Measurements from ENCODE around the gene EHMT2.

DNA sequence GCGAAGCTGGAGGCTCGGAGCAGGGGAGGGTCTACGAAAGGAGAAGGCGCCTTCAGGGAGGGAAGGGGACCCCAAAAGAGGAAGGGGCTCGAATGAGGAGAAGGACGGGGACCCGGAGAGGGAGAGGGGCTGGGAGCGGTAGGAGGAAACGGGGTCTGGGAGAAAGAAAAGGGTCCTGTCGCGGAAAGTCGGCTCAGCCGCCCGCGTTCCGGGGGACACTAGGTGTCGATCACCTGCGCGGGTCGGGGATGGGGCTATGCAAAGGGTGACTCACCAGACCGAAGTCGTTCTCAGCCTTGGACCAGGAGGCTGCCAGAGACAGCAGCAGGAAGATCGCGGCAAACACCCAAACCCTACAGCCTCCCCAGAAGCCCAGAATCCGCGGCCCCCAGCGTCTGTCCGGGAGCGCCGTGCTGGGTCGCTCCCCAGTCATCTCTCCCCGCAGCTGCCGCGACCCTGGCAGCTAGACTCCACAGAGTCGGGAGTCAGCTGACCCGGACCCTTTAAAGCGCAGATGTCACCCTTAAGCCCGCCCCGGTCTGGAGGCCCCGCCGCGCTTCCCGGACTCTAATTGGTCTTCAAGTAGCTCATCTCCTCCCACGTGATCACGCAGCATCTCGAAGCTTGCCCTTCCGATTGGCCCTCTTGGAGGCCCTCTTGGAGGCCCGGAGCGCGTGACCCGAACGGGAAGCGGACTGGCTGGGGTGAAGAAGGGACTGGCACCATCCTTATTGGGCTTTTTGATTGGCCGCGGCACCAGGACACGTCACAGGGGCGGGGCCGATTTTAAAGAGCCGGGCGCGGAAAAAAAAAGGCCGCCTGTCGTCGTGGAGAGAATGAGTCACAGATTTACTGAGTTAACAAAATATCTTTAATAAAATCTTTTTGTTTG lies 34.9 kb downstream of the EHMT2 start, which contains the start of gene NEU1:
- TF ChIP-seq, protein P1, sequence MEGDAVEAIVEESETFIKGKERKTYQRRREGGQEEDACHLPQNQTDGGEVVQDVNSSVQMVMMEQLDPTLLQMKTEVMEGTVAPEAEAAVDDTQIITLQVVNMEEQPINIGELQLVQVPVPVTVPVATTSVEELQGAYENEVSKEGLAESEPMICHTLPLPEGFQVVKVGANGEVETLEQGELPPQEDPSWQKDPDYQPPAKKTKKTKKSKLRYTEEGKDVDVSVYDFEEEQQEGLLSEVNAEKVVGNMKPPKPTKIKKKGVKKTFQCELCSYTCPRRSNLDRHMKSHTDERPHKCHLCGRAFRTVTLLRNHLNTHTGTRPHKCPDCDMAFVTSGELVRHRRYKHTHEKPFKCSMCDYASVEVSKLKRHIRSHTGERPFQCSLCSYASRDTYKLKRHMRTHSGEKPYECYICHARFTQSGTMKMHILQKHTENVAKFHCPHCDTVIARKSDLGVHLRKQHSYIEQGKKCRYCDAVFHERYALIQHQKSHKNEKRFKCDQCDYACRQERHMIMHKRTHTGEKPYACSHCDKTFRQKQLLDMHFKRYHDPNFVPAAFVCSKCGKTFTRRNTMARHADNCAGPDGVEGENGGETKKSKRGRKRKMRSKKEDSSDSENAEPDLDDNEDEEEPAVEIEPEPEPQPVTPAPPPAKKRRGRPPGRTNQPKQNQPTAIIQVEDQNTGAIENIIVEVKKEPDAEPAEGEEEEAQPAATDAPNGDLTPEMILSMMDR (conservative IDR thresholded peaks at IDR 0.05) = no peak
- TF ChIP-seq ZFX (IDR thresholded peaks at IDR 0.05) = no peak

All from C4-2B (cell line).